GM19324 (cell line): ENCODE measurements around the gene HK1.

Source experiments
- ATAC-seq: cut with Tn5 transposase; IDR thresholded peaks from one replicate; pipeline ENCODE4 v1.9.1; 2021; ENCODE audit warnings: mild to moderate bottlenecking, moderate library complexity; ENCODE audit not compliant: unreplicated experiment, low FRiP score

HK1 gene

DNA sequence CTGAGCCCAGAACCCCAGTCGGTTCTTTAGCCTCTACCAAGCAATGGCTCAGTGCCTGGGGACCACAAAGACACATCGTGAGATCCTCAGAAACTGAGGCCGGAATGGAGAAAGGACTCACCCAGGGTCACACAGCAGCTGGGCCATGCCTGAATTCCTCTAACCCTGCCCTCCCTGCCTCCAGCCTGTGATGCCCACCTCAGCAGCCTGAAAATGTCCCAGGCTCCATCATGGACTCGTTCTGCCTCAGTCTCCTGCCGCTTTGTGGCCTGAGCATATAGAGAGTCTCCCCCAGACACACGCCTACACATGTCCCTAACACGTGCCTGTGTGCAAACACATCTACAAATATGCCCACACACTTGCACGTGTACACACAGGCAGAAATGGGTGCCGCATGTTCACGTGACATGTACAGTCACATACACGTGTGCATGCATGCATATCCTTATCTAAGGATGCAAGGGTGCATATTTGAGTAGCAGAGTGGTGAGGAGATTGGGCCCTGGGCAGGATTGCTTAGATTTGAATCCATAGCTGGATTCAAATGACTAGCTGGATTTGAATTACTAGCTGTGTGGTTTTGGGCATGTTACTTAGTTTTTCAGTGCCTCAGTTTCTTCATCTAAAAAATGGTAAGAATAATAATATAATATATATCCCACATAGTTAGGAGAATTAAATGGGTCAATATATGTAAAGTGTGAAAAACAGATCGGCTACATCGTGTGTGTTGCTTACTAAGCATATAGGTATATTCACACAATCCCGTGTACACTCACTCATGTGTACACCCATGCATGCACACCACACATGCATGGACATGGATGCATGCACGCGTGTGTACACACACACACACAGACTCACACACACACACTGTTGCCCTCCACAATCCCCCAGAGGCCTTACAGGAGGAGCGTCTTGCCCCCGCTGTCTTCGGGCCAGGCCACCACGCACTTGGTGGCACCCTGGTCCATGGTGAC lies 136.0 kb downstream of the HK1 start:
- ATAC-seq = no peak

DNA sequence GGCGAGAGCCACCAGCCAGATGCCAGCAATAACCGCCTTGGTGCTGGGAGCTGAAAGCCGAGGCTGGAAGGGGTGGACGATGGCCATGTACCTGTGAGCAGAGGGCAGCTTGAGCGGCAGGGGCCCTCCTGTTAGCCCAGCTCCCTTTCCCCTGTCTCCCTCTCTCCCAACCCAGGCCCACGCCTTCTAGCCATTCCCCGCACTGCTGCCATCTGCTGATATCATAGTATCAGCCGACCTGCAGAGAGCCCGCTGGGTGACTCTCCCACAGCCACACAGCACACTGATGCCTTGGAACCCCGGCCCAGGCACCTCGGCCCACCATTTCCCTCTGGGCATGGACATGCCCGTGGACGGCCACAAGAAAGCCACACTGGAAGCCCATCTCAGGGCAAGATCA lies 136.8 kb downstream of the HK1 start:
- ATAC-seq = no peak

DNA sequence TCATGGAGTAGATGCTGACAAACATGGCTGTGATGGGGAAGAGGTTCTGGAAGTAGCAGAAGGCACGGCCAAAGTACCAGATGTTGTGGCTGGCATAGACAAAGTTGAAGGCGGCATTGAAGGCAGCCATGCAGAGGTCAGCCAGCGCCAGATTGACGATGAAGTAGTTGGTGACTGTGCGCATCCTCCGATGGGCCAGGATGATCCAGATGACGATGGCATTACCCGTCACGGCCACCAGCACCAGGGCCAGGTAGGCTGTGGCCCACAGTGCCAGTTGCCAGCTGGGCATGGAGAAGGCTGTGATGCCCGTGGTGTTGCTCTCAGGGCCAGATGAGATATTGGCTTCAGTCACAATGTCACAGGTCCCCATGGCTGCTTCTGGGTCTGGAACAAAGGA lies 137.7 kb downstream of the HK1 start:
- no peak for ATAC-seq

DNA sequence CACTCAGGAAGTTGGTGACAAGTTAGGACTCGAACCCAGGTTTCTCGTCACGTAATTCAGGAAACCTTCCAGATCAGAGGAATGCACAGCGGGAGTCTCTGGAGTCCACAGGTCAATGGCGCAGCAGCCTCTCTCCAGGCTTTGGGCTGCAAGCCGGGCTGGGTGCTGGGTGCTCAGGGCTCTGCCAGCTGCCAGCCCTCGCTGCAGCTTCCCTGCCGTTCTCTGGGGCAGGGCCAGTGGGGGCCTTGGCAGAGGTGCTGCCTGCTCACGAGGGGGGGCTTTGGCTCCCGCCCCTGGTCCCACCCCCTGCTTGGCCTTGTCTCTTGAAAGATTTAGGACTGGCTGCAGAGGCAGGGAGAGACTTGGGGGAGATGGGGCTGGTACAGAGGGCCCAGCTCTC lies 138.4 kb downstream of the HK1 start, which contains the start of gene TACR2:
TACR2 (minus strand) TSS at position 224 of the 400 bp plus-strand sequence. CDS start 595 bp downstream, outside the sequence.
- ATAC-seq = no peak

DNA sequence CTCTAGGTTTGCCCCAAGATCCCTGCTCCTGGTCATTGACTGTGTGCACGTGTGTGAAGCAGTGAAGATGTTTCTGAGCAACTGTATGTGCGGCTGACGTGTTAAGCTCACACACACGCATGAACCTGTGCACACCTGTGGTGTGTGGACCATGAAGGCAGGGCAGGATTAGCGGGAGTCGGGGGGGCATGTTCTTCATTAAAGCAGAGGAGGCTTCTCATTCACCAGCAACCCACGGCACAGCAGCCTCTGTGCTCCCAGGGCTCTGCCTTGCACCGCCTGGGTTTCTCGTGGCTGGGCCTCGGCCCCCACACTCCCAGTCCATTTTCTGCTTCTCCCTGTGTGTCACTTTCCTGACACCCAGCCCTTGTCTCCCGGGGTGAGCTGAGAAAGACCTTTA lies 139.2 kb downstream of the HK1 start:
- ATAC-seq = no peak

DNA sequence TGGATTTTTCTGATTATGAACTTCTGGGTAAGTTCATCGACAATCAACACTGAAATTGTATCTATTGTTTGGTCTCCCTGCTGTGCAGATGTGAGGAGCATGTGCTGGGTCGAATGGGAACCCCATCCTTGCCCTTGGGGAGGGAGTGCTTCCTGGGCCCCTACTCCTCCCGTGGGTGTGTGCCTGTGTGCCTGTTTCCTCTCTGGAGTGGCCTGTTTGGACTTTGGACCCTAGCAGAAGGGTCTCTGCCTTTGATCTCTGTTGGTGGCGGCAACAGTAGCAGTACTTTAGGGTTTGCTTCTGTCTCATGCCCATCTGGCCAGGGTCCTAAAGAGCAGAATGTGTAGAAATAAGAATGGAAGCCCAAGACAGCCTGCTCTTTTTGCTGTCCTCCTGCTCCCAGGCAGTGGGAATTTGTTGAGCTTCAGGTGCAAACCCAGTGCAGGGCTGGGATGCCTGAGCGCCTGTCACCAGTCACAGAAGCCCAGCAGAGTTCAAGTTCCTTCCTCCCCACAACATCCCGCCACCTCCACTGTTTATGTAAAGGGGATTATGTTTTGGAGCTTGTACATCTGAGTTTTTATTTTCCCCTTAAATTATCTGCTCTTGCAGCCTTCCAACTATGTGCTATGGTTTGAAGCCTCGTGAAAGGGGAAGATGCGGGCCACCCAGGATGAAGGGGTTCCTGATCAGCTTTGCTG lies 139.9 kb downstream of the HK1 start:
- no peak for ATAC-seq

DNA sequence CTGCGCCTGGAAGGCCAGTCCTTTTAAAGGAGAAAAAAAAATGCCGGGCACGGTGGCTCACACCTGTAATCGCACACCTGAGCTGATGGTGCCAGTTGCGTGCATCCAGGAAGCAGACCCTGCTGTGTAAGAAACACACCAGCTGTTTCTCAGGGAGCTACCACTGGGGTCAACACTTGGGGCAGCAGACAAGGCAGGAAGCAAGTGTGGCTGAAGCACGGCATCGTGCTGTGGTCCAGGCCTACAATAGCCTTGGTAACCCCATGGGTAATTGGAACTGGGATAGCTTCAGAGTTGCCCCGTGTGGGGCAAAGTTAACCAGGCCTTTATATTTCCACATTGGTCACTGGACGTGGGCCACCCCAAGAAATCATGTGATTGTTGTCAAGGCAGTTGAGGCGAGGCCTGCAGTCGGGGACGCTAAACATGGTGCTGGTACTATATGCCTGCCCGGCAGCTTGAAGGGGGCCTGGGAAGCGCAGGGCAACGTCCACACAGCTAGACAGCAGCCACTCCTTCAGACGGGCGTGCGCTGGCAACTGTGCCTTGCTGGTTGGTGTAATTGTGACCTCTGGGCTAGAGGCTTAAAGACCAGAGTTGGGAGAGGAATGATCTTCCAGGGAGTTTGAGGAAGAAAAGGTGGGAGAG lies 140.9 kb downstream of the HK1 start:
- ATAC-seq = no peak

DNA sequence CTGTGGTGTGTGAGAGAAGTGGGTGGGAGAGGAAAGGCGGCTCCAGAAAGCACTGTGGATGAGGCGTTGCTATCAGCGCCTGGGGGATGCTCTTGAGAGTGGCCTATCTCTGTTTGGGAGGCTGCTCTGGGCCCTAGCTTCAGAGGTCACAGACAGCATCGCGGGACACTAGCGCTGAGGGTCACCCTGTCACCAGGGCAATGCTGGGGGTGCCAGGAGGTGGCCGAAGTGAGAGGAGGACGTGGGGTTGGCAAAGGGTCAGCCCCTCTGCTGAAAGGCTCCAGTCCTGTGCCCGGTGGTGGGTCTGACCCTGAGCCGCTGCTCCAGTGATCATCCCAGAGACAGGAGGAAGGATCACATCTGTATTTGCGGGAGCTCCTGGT lies 141.4 kb downstream of the HK1 start:
- no peak for ATAC-seq

DNA sequence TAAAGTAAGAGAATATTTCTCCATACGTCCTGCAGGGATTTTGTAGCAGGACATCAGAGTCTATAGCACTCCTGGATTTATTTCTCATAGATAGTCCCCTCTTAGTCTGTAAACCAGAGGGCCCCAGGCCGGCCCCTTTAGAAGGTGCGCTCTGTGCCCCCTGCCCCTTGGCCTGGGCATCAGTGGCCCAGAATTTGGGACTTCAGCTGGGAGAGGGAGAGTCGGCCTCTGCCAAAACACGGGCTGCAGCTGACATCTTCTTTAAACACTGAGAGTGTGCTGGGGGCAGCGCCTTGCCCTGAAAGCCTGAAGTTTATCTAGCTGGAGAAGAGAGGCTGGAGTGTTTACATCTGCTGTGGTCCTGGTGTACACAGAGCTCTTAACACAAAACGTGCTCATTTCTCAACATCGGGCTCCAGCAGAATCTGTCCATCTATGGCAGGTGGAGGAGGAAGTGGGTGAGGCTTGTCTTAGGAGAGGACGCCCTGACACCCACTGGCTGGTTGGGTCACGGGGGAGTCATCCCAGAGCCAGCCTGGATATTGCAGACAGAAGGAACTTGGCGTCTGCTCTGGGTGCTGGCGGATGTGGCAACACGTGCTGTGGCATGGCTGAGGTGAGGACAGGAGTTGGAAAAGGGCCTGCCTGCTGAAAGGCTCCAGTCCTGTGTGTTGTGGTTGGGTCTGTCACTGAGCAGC lies 143.5 kb downstream of the HK1 start:
- ATAC-seq = no peak

DNA sequence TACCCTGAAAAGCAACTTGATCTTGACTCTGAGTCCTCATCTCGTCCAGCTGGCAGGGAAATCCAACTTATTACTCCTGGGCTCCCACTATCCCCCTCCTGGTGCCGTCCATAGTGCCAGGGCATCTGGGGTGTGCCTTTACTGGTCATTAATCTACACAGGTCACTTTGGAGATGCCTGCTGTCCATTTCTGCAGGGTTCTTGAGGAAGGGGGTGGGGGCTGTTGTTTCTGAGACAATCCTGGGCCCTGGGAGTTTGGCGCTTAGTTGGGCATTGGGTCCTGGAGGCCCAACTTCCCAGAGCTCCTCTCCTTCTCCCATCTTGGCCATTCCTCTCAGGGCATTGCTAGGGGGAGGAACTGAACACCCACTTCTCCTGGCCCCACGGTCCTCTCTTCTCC lies 144.4 kb downstream of the HK1 start:
- no peak for ATAC-seq

DNA sequence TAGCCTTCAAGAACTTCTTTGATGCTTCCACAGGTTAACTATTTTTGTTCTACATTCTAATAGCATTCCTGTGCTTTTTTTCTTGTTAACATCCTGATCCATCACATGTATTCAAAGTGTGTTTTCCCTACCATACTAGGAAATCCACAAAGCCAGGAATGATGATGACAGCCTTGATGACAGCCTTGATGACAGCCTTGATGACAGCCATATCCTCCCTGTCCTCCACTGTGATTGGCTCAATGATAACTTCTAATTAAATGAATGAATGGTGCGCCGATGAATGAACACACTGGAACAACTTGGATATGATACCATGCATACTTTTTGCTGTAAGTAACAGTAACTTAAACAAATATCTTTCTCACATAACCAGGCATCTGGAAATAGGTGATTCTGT lies 146.7 kb downstream of the HK1 start:
- no peak for ATAC-seq

DNA sequence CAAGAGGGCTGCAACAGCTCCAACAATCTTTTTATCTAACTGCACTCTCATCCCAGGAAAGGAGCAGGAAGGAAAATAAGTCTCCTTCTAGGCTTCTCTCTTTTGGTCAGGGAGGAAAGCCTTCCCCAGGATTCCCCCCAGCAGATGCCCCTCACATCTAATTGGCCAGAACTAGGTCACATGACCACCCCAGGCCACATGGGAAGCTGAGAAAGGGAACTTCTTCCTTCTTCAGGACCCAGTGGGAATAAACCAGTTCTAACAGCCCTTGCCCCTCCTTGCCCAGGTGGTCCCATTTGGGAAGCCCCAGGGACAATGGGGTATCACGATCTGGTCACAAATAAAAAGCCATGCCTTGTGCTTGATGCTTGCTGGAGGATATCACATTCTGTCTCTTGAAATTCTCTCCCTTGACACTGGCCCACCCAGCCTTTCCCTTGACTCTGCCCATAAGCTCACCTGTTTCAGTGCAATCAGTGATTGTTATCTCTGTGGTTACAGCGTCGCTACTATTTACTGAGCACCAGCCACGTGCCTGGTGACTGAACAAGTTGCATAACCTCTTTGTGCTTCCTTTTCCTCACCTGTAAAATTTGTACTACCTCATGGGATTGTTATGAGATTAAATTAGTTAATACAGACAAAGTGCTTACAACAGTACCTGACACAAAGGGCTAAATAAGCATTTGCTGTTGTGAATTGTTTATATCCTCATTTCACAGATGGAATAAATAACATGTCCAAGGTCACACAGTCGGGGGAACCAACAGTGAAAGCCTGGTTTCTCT lies 147.4 kb downstream of the HK1 start:
- ATAC-seq = no peak

DNA sequence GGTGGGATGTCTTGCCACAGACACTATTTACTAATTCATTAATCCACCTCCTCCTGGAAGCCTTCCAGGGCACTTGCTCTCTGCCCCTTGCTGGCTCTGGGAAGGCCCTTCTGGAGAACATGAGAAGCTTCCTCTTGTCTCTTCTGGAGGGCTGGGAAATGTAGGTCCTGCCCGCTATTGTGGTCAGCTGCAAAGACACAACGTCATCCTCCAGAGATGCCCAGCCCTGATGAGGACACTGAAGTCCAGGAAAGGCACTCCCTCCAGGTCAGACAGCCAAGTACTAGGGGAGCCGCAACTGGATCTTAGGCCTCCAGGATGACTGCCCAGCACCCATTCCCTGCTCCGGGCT lies 148.1 kb downstream of the HK1 start:
- ATAC-seq = no peak

DNA sequence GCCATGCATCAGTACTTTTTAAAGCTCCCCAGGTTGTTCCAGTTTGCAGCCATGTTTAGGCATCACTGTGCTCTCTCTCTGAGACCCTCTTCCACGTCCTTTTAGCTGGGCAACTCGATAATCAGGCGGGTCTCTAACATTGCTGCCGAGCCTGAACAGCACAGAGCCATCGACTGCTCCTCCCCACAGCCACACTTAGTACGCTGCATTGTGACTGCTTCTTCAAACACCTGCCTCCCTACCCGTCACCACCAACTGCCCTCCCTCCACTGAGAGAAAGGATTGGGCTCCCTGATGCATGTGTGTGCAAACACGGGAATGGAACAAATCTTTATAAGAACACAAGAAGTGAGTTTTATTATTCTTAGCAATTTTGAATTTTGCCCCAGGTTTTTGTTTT lies 149.9 kb downstream of the HK1 start:
- no peak for ATAC-seq

DNA sequence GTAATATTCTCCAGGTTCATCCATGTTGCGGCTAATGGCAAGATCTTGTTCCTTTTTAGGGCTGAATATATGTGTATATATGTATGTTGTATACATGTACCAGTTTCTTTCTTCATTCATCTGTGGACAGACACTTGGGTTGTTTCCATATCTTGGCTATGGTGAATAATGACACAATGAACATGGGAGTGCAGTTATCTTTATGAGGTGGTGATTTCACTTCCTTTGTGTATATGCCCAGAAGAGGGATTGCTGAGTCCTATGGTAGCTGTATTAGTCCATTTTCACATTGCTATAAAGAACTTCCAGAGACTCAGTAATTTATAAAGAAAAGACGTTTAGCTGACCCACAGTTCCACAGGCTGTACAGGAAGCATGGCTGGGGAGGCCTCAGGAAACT lies 155.9 kb downstream of the HK1 start:
- ATAC-seq = no peak

DNA sequence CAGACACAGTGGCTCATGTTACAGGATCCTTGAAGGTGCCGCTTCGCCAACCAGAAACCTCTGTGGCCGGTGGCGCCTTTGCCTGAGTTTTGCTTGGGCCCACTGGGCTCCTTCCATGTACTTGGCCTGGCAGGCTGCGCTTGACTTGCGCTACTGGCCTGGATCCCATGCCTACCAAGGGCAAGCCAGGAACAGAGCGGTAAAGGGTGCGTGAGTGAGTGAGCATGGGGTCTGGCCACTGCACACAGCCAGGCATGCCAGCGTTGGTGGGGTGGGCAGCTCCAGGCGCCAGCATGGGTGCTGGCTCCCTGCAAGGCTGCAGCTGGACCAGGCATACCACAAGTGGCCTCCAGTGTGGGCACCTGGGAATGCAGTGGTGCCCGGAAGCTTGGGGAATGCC lies 156.6 kb downstream of the HK1 start:
- ATAC-seq = no peak

DNA sequence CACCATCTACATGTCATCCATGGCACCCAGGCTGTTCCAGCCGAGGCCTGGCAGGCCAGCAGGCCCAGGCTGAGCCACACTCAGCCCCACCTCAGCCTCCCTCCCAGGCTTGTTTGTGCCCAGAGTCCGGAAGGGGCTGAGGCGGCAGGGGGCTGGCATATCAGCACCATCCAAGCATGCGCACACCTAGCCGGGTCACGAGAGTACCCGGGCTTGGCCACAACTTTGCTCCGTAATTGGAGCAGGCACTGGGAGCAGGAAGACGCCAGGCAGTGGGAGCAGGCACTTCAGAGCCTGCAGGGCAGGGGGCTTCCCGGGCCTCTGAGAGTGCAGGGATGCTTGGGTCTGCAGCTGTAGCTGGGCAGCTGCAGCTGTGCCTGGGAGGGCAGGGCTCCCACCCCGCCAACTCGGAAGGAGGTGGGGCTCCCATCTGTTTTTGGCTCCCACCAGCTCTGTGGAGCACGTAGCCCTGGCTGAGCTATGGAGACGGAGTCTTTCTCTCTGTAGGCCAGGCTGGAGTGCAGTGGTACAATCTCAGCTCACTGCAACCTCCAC lies 157.7 kb downstream of the HK1 start:
- ATAC-seq = no peak

DNA sequence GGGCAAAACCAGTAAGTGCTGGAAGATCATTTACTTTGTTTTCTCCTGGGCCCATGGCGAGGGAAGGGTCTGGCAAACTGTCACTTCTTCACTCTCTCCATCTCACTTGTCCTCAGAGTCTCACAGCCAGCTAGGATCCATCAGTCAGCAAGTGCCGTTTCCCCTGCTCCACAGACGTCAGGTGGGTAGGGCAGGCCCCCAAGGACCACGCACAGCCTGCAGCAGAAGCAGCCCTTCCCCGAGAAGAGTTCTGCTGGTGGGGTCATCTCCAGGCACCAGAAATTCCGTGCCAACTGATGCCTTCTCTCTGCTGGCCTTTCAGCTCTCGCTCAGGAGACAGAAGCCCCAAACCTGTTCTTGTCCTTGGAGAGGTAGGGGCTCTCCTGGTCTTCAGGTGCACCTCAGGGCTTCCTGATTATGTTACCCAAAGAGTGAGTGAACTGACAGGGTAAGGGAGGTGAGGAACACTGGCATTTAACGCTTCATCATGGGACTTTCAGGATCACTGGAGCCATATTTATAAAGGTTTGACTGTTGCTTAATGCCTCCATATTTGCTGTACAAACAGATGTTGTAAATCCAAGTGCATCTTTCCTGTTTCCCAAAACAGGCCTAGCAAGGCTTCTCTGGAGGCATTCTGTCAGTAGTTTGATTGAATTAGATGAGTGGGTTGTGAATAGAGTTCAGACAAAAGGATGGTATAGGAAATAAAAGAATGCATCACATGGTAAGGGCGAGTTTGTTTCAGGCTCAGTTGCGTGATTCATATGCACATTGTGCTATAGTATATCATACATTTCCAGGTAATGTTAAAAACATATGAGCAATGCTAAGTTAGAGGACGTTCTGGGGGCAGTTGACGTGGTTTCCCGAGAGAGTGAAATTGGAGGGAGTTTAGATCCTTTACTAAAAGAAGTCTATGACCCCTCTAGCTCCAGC lies 159.3 kb downstream of the HK1 start:
- ATAC-seq = no peak
